Lower leg skin (tissue), 3 donors: ENCODE results near the gene SPHK2.

Experiments used
- CTCF ChIP-seq, 3 donors: fragments of 450-650 bp; IDR thresholded peaks; one replicate each; pipeline ENCODE4 v1.5.1; 2016; ENCODE audit warnings: antibody characterized with exemption in 3 of 3, mild to moderate bottlenecking in 3 of 3, moderate library complexity in 2 of 3
- POLR2A ChIP-seq, 2 donors: fragments of 450-650 bp; IDR thresholded peaks; one replicate each; pipeline ENCODE4 v1.6.1; 2016 to 2017; ENCODE audit warnings: antibody characterized with exemption in 2 of 2, mild to moderate bottlenecking in 1 of 2, moderate library complexity in 1 of 2

DNA sequence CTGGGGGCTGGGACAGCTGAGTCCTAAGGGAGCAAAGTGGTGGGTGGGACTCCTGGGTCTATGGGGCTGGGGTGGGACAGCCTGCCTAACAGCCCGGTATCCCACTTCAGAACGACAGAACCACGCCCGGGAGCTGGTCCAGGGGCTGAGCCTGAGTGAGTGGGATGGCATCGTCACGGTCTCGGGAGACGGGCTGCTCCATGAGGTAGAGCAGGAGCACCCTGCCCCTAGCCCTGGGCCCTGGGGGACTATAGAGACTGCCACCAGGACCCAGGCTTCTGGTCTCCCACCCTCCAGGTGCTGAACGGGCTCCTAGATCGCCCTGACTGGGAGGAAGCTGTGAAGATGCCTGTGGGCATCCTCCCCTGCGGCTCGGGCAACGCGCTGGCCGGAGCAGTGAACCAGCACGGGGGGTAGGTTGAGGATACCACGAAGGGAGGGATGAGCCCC is 8.6 kb downstream of the SPHK2 start:
- TF ChIP-seq POLR2A (IDR thresholded peaks at IDR 0.05): no peak
- no peak for TF ChIP-seq CTCF (IDR thresholded peaks at IDR 0.05)
